T1000 (cell line): ENCODE measurements around the gene IVD.

Experiments used
- DNase-seq: peaks from one replicate; lab custom pipeline; 2025; ENCODE audit warnings: mixed read lengths; lab: John Stamatoyannopoulos, UW

IVD gene

GRCh38 chr15:40414816-40415215 is 9.2 kb downstream of the IVD start:
- DNase-seq, result no peak

DNA sequence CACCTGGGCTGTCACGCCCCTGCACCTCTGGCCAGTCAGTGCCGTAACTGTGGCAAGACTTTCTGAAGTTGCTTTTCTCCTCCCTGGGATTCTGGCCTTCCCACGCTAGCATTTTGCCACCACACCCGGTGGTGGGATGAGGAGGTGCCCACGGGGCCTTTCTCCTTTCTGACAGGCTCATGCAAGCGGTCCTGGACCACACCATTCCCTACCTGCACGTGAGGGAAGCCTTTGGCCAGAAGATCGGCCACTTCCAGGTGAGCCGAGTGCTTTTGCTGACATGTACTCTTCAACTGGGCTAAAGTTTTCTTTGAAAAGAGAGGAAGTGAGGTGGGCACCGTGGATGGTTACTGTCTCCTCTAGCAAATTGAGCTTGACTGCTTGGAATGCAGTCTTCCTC is 9.6 kb downstream of the IVD start:
- DNase-seq, result no peak

DNA sequence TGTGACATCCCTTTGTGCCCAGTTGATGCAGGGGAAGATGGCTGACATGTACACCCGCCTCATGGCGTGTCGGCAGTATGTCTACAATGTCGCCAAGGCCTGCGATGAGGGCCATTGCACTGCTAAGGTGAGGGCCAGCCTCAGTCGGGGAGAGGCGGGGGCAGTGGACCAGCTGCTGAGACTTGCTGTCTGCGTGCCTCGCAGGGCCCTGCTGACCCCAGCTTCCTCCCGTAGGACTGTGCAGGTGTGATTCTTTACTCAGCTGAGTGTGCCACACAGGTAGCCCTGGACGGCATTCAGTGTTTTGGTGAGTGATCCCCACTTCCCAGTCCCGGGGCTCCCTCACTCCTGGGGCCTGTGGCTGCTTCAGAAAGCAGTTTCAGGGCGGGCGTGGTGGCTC is 10.5 kb downstream of the IVD start:
- DNase-seq, result no peak

DNA sequence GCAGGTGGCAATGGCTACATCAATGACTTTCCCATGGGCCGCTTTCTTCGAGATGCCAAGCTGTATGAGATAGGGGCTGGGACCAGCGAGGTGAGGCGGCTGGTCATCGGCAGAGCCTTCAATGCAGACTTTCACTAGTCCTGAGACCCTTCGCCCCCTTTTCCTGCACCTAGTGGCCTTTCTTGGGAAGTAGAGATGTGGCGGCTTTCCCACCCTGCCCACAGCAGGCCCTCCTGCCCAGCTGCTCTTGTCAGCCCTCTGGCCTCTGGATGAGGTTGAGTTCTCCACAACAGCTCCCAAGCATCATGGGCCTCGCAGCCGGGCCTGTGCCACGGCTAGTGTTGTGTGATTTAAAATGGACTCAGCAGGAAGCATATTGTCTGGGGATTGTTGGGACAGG is 12.5 kb downstream of the IVD start:
- DNase-seq, result no peak

DNA sequence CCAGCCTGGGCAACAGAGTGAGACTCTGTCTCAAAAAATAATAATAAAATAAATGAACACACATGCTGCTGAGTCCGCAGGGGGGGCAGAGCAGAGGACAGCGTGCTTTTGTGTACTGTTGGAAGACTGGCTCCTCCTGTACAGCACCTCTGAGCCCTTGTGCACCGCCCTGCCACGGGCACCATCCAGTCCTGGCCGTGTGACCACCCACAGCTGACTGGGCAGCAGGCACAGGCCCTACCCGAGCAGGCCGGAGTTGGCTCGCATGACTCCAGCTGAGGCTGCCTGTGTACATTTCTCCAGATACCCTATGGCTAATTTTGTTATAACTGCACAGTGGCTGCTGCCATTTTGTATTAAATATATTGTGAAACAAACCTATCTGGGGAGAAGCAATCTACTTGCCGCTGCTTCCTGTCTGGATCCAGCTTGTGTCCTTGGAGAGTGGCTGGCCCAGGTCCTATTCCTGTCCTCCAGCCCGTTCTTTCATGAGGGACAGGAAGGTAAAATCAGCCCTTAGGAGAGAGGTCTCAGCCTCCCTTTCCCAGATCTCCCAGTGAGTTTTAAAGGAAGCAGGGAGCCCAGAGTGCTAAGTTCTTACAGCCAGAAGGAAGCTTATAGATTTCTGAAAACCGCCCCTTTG is 14.6 kb downstream of the IVD start:
- DNase-seq, result no peak

GRCh38 chr15:40420793-40421192 is 15.2 kb downstream of the IVD start:
- DNase-seq, result no peak

DNA sequence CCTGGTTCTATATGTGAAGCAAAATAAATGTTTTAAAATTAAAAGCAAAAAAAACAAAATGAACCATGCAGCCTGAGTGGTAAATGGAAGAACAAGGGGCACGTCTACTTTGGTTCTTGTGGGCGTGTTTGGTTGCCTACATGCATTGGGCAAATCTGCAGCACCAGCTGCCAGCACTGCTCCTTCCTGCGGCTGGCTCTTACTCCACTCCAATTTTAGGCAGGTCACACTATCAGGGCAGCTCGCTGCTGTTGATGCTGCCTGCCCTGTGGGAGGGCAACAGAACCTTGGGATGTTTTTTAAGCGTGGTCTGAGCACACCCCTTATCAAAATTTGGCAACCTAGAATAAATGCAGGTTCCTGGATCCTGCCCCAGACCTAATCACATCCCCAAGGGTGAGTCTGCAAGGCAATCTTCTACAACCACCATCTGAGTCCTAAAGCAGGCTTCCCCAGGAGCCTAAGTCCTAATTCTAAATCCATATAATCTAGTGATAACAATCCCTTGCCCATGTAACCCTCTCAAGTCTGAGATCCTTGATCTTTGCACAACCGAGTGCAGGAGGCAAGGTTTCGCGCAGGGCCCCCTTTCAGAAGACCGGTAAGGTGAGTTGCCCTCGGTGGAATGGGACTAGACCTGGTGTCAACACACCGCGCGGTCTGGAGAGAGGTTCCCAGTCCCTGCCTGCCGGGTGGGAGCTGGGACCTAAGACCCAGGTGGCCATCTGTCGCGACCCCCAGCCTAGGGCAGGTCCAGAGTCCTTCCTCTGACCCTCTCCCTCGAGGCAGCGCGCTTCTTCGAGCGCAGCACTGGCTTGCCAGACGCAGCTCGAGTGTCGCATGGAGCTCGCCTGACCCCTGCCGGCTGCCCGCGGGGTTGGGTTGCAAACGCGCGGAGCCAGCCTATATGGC is 15.9 kb downstream of the IVD start:
- peak; percentile 43 for DNase-seq

- DNase-seq, result no peak
Measured at GRCh38 chr15:40424483-40425115, 19.0 kb downstream of the IVD start.

GRCh38 chr15:40425681-40426080 is 20.1 kb downstream of the IVD start:
- no peak for DNase-seq

DNA sequence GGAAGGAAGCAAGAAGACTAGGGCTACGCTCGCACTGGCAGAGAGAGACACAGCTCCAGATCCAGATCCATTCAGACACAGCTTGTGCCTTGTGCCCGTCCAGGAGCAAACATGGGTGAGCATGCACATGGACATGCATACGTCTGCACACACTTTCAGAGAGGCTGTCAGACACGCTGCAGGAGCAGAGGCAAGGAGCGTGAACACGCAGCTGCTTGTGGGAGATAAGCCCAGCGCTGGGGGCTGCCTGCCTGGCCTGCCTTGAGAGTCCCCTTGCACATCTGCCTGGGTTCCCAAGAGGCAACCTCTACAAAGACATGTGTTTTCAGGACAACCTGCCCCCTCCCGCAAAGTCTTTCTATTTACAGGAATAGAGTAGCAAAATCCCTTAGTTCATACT is 21.6 kb downstream of the IVD start:
- no peak for DNase-seq

GRCh38 chr15:40428185-40428584 is 22.6 kb downstream of the IVD start:
- no peak for DNase-seq

DNA sequence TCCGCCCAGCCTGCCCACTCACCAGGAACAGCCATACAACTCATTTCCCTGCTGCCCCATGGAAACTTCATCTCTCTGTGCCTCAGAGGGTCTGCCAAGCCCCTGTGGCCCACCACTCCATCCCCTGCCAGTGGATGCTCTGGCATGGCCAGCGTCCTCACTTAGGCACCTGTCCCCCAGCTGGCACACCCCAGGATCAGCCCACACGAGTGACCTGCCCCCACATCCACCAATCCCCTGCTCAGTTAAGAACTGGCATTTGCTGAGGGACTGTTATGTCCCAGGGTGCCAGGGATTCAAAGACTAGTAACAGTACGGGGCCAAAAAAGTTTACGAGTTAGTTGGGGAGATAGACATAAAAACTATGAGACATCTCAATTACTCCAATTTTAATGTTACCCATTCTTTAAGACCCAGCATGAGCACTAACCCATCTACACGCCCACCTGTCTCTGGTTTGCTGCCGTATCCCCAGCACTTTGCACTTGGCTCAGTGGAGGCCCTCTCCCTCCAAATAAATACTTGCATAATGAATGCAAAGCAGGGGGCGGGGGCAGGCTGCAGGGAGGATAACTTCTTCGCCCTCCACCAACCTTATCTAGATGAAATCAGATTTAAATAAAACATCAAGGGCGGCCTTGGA is 23.6 kb downstream of the IVD start:
- no peak for DNase-seq

DNA sequence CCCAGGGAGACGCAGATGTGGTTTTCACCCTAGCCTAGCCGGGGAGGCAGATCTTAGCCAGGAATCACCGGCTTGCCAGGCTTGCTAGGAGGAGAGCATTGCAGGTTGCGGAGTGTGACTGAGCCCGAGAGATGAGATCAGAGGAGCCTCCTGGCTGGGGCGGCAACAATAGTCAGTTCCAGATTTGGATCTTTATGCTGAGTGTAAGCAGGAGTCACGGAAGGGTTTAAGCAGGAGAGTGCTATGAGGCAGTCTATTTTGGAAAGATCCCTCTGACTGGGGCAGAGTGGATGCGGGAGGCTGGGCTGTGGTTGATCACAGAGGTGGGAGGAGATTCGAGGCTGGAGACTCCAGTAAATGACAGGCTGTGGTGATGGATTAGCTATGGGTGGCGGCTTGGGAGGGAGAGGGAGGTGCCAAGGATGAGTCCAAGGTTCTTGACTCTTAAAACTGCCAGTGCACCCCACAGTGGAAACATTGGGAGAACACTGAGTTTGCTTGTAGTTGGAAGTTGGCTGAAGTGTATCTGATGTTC is 24.7 kb downstream of the IVD start:
- DNase-seq, result no peak

DNA sequence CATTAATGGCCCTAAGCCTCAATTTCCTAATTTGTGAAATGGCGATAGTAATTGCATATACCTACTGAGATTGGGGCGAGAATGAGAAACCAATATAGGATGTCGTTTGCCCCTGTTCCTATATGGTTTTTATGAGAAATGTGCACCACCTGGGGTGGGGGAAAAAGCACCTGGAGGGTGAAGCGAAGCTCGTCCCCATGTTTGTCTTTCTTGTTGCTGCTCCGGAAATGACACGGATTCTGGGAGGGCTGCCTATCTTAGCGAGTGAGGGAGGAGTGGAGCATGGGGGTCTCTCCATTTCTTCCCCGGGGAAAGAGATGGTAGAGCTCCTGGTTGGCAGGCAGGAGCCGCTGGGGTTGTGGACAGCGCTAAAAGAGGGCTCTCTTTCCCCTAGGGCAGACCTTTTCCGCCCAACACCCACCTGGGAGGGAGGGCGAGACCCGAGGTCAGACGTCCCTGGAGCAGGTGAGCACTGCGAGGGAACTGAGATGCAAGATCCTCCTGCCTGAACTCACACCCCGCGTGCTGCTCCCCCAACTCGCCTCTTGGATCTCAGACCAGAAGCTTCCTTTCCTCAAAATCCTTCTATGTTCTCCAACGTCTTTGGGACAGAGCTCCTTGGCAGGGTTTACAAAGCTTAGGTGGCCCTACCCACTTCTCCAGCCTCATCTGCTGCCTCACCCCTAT is 29.6 kb downstream of the IVD start:
- DNase-seq, result no peak

GRCh38 chr15:40435710-40436089 is 30.1 kb downstream of the IVD start:
- no peak for DNase-seq

DNA sequence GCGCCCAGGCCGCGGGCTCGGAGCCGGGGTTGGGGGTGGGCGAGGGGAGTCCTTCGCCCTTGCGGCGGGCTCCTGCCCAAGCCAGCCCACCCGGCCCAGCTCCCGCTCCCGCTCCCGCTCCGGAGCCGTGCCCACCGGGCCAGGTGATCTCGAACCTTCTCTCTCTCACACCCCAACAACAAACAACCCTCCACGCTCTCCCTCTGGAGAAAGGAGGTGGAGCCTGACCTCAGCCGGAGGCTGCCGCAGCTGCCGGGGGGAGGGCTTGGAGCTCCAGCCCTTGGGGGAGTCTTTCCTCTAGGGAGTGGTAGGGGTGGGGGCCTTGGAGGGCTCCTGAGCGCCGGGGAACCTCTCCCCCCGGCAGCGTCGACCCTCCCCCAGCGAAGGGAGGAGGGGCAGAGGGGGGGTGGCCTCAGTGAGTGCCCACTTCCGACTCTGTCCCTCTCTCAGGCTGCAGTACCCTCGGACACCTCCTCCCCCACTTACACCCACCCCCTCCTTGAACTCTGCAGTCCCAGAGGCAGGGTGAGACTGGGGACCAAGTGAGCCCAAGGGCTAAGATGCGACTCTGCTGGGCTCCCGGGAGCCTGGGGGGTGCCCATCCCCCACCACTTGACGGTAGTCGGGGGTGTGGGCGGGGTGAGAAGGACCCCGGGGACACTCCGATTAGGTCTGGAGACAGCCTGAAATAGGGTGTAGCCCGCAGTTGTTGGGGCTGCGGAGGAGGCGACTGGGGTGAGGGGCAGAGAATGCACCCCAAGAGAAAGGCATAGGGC is 30.7 kb downstream of the IVD start:
- DNase-seq, result no peak

DNA sequence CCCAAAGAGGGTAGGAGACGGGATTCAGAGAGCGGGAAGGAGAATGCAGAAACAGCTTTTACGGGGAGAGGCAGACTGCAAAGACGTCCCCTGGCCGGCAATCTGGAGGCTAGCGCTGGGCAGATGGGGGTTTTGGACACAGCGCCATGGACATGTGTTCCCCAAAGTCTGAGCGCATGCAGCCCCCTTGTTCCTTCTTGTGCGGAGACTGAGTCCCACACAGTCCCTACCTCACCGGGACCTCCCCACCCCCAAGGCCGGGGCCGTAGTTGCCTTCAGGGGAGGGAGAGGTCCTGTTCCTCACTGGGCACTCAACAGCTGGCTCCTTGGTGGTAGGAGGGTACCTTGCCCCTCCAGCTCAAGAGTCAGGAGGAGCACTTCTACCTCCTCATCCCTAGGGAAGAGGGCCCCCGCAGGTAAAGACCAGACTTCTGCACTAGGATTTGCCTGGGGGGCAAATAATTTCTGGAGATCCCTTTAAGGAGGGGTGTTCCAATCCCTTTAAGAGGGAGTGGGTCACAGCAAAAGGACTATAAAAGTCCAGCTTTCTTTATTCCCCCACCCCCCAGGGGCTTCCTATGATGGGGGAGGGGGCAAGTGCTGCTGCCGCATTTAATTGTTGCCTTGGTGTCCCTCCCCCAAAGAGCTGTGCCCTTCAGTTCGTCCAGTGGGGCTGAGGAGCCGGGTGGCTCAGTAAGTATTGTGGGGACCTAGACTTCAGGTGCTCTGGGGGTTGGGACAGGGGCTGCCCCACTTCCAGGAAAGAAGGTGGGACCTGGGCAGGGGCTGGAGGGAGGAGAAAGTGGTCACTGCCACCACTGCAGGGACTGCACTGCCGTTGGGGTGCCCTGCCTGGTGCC is 31.5 kb downstream of the IVD start:
- DNase-seq, result no peak

- DNase-seq, result no peak
Measured at GRCh38 chr15:40437752-40438687, 32.4 kb downstream of the IVD start.

GRCh38 chr15:40438712-40439111 is 33.1 kb downstream of the IVD start:
- no peak for DNase-seq
